GM12864 (cell line): ENCODE measurements around the gene CBFA2T3.

Experiments used
- DNase-seq: peaks from one replicate; pipeline ENCODE4 v3.0.0-alpha.2; 2011; ENCODE audit warnings: low read depth
- H3K4me3 ChIP-seq: 2 replicates; pipeline ENCODE4 v1.5.1; 2011; ENCODE audit warnings: mild to moderate bottlenecking, low read depth, low read length, control low read depth
- CTCF ChIP-seq: IDR thresholded peaks from 2 replicates; pipeline ENCODE4 v1.5.1; 2011; ENCODE audit warnings: low read depth, mild to moderate bottlenecking, moderate library complexity, low read length, control low read depth, inconsistent platforms; ENCODE audit errors: missing control alignments

CBFA2T3 gene

GRCh38 chr16:88908307-88908706, 68.7 kb downstream of the CBFA2T3 start:
- TF ChIP-seq CTCF, result no peak

GRCh38 chr16:88907768-88908167, 69.2 kb downstream of the CBFA2T3 start:
- TF ChIP-seq CTCF, result no peak
- no peak overlapping the region for H3K4me3 ChIP-seq
- no peak for DNase-seq

More at GRCh38 chr16:88908307-88908706, 68.7 kb downstream of the CBFA2T3 start:
- no peak for DNase-seq
- H3K4me3 ChIP-seq, result no peak overlapping the region

GRCh38 chr16:88906535-88907105, 70.4 kb downstream of the CBFA2T3 start:
- no peak for DNase-seq
- no peak for TF ChIP-seq CTCF
- H3K4me3 ChIP-seq, result no peak overlapping the region

- TF ChIP-seq CTCF, result no peak
- DNase-seq, result no peak
- no peak overlapping the region for H3K4me3 ChIP-seq
Observed at GRCh38 chr16:88906020-88906419, 71.0 kb downstream of the CBFA2T3 start.

GRCh38 chr16:88905563-88905962, 71.4 kb downstream of the CBFA2T3 start:
- TF ChIP-seq CTCF, result no peak
- no peak overlapping the region for H3K4me3 ChIP-seq
- DNase-seq, result no peak

GRCh38 chr16:88904676-88905365, 72.2 kb downstream of the CBFA2T3 start:
- H3K4me3 ChIP-seq, result no peak overlapping the region
- no peak for TF ChIP-seq CTCF
- no peak for DNase-seq

- H3K4me3 ChIP-seq, result no peak overlapping the region
- DNase-seq, result no peak
- TF ChIP-seq CTCF, result no peak
Observed at GRCh38 chr16:88903267-88903666, 73.7 kb downstream of the CBFA2T3 start.
